Right renal cortex interstitium (tissue), 3 donors: ENCODE measurements around the gene ATXN2. TPM values are rescaled to one million over a fixed set of nuclear protein-coding genes. Genes with fewer than 3 reads are reported as not detected.
"Not testable (repeated sequence)": the region's sequence is repeated elsewhere in the genome, so short reads cannot be mapped to it uniquely, and the experiment has no call there.

ENCODE experiments used
- DNase-seq, 3 donors: peaks; one replicate each; pipeline ENCODE4 v3.0.0-alpha.2; 2013; ENCODE audit warnings: low read depth in 3 of 3, low spot score in 2 of 3
- polyA plus RNA-seq, 3 donors: library from polyadenylated mRNA; unstranded; fragments of 120-200 nt; gene quantifications; one replicate each; pipeline ENCODE4 v1.2.1, GENCODE V29; 2013; ENCODE audit not compliant: insufficient read length in 3 of 3

The ATXN2 gene
- polyA plus RNA-seq, 3 donors = 61.8 to 75.3 (median 66.4) TPM

- DNase-seq = no peak
Observed at GRCh38 chr12:111574797-111575443, 24.2 kb downstream of the ATXN2 start.

- no peak for DNase-seq
Observed at GRCh38 chr12:111573476-111573875, 25.6 kb downstream of the ATXN2 start.

GRCh38 chr12:111570084-111570961, 28.8 kb downstream of the ATXN2 start:
- no peak for DNase-seq

GRCh38 chr12:111569363-111570083, 29.6 kb downstream of the ATXN2 start:
- no peak for DNase-seq

GRCh38 chr12:111560844-111561243, 38.3 kb downstream of the ATXN2 start:
- DNase-seq = not testable (repeated sequence)

- DNase-seq = no peak
Observed at GRCh38 chr12:111558107-111558376, 41.1 kb downstream of the ATXN2 start.

GRCh38 chr12:111557271-111558106, 41.6 kb downstream of the ATXN2 start:
- DNase-seq = no peak

GRCh38 chr12:111556676-111557075, 42.4 kb downstream of the ATXN2 start:
- no peak for DNase-seq

GRCh38 chr12:111555313-111555712, 43.8 kb downstream of the ATXN2 start:
- not testable (repeated sequence) for DNase-seq

GRCh38 chr12:111546758-111547383, 52.2 kb downstream of the ATXN2 start:
- DNase-seq = no peak

- no peak for DNase-seq
Observed at GRCh38 chr12:111546171-111546570, 52.9 kb downstream of the ATXN2 start.

- DNase-seq = no peak
Observed at GRCh38 chr12:111544032-111544431, 55.1 kb downstream of the ATXN2 start.

- no peak for DNase-seq
Observed at GRCh38 chr12:111532751-111533150, 66.4 kb downstream of the ATXN2 start.

GRCh38 chr12:111529424-111530368, 69.4 kb downstream of the ATXN2 start:
- DNase-seq = peak in 2 of 3 donors; percentile 19 to 24

GRCh38 chr12:111523587-111524167, 75.4 kb downstream of the ATXN2 start:
- no peak for DNase-seq

GRCh38 chr12:111521801-111522200, 77.3 kb downstream of the ATXN2 start:
- no peak for DNase-seq

- no peak for DNase-seq
Observed at GRCh38 chr12:111519937-111520336, 79.2 kb downstream of the ATXN2 start.

GRCh38 chr12:111519083-111519482, 80.0 kb downstream of the ATXN2 start:
- DNase-seq = no peak

GRCh38 chr12:111507719-111508118, 91.4 kb downstream of the ATXN2 start:
- DNase-seq = not testable (repeated sequence)
